SK-N-MC (cell line): Measurements from ENCODE around the gene MAP3K15.

ENCODE experiments used
- FOXP2 ChIP-seq: optimal IDR thresholded peaks from 2 replicates; pipeline ENCODE3; 2011; ENCODE audit warnings: mild to moderate bottlenecking, moderate library complexity; ENCODE audit not compliant: insufficient read depth; ENCODE audit errors: extremely low read length, control extremely low read depth
- POLR2AphosphoS5 ChIP-seq: IDR thresholded peaks from 2 replicates; pipeline ENCODE4 v1.6.1; 2012; ENCODE audit warnings: mild to moderate bottlenecking, low read depth, low read length, borderline replicate concordance

- TF ChIP-seq POLR2AphosphoS5 (no peak), FOXP2 (no peak)
These were observed at the start of gene MAP3K15 for GRCh38 chrX:19514791-19515614.
